Measurements from ENCODE around the gene FOXJ1. TPM values are rescaled to one million over a fixed set of nuclear protein-coding genes. Genes with fewer than 3 reads are reported as not detected.
A peak's percentile ranks its signal among the peaks of the same experiment; 100 is the strongest.

Gene FOXJ1
- total and polyA plus RNA-seq, 2 of the 13 experiments (the other 11 are each of a cell fraction or from before 2014, with no cell fraction given) = 0.98 to 1.6 TPM

GRCh38 chr17:76174037-76174436 lies 33.0 kb upstream of the FOXJ1 start (continued):
- TF ChIP-seq FOSL2 (CRISPR knock-in tag; IDR thresholded peaks at IDR 0.05) (peak; percentile 16; the same call in 1 of the 2 replicates), ASH2L (IDR thresholded peaks at IDR 0.05; ENCODE audit: insufficient read length, low read depth, low read length) (peak; percentile 26), ELF3 (CRISPR knock-in tag; IDR thresholded peaks at IDR 0.05) (0 out of 2 replicates have a peak, but pooled peaks have one; percentile 22), FOXP1 (IDR thresholded peaks at IDR 0.05) (no peak), FOXP1 (CRISPR knock-in tag; IDR thresholded peaks at IDR 0.05) (peak; percentile 58), ZSCAN5A (CRISPR knock-in tag; IDR thresholded peaks at IDR 0.05; ENCODE audit: borderline replicate concordance) (0 out of 2 replicates have a peak, but pooled peaks have one; percentile 30), HOXA3 (CRISPR knock-in tag; IDR thresholded peaks at IDR 0.05) (0 out of 2 replicates have a peak, but pooled peaks have one; percentile 21), ZNF121 (CRISPR knock-in tag; IDR thresholded peaks at IDR 0.05) (no peak), LCORL (IDR thresholded peaks at IDR 0.05) (no peak), LCORL (CRISPR knock-in tag; IDR thresholded peaks at IDR 0.05) (peak; percentile 83), FOXA3 (CRISPR knock-in tag; IDR thresholded peaks at IDR 0.05) (peak; percentile 88), E2F1 (CRISPR knock-in tag; IDR thresholded peaks at IDR 0.05) (no peak), ERF (CRISPR knock-in tag; IDR thresholded peaks at IDR 0.05) (0 out of 2 replicates have a peak, but pooled peaks have one; percentile 41), ZNF607 (CRISPR knock-in tag; IDR thresholded peaks at IDR 0.05; ENCODE audit: borderline replicate concordance) (no peak), POLR2G (IDR thresholded peaks at IDR 0.05; ENCODE audit: low read depth, low read length) (no peak), GPBP1L1 (CRISPR knock-in tag; IDR thresholded peaks at IDR 0.05) (no peak), SOX5 (CRISPR knock-in tag; IDR thresholded peaks at IDR 0.05; ENCODE audit: borderline replicate concordance) (peak; percentile 56; the same call in 1 of the 2 replicates), KDM6A (CRISPR knock-in tag; IDR thresholded peaks at IDR 0.05; ENCODE audit: low read depth) (0 out of 2 replicates have a peak, but pooled peaks have one; percentile 37), SAFB2 (CRISPR knock-in tag; IDR thresholded peaks at IDR 0.05; ENCODE audit: borderline replicate concordance, low read depth) (no peak), BRD4 (CRISPR knock-in tag; IDR thresholded peaks at IDR 0.05) (no peak), SOX6 (IDR thresholded peaks at IDR 0.05) (no peak), SOX6 (CRISPR knock-in tag; IDR thresholded peaks at IDR 0.05) (peak; percentile 64; the same call in 1 of the 2 replicates), GZF1 (CRISPR knock-in tag; IDR thresholded peaks at IDR 0.05) (no peak), HDAC1 (CRISPR knock-in tag; IDR thresholded peaks at IDR 0.05) (peak; percentile 32; the same call in 1 of the 2 replicates), RXRA (CRISPR knock-in tag; IDR thresholded peaks at IDR 0.05) (peak; percentile 66; the same call in 1 of the 2 replicates), ZNF749 (CRISPR knock-in tag; IDR thresholded peaks at IDR 0.05; ENCODE audit: borderline replicate concordance) (no peak), NR2F2 (IDR thresholded peaks at IDR 0.05; ENCODE audit: borderline replicate concordance, low read depth) (peak; percentile 76), ZNF556 (CRISPR knock-in tag; IDR thresholded peaks at IDR 0.05; ENCODE audit: borderline replicate concordance) (no peak), RARA (CRISPR knock-in tag; IDR thresholded peaks at IDR 0.05) (peak; percentile 94), RCOR2 (CRISPR knock-in tag; IDR thresholded peaks at IDR 0.05) (peak; percentile 50; the same call in 1 of the 2 replicates), POGZ (CRISPR knock-in tag; IDR thresholded peaks at IDR 0.05) (no peak), HOXA5 (CRISPR knock-in tag; IDR thresholded peaks at IDR 0.05) (no peak)
